Testis (tissue), 2 donors: Measurements from ENCODE around the gene SKI.

Source experiments
- POLR2A ChIP-seq: fragments of 450-650 bp; IDR thresholded peaks from one replicate; pipeline ENCODE4 v1.6.1; 2017; ENCODE audit warnings: antibody characterized with exemption, mild to moderate bottlenecking, moderate library complexity
- TF ChIP-seq, protein P1 (sequence below), 3 experiments: fragments of 450-650 bp in 2 of 3; fragments of 200-600 bp in 1 of 3; sonication (generic) in 1 of 3; IDR thresholded peaks; one replicate each; pipeline ENCODE4 v1.5.1; 2016 to 2019; ENCODE audit warnings: antibody characterized with exemption in 3 of 3, mild to moderate bottlenecking in 2 of 3, moderate library complexity in 1 of 3

DNA sequence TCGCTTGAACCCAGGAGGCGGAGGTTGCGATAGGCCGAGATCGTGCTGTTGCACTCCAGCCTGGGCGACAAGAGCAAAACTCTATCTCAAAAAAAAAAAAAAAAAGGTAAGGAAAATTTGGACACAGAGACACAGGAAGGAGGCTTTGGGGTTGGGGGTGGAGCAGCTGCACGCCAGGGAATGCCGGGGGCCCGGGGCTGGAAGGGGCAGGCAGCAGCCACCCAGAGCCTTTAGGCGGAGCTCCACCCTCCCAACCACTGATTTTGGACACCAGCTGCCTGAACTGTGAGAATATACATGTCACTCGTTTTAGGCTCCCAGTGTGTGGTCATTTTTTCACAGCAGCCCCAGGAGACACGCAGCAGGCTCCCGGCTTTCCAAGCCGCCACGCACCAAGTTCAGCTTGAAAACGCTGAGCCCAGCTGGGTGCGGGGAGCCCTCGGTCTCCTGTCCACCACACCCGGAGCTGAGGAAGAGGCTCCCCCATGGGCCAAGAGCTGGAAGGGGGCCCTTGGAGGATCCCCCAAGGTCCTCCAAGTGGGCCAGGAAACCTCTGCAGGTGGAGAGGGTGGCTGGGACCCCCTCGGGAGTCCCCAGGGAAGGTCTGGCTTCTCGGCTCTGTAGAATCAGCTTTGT lies 27.7 kb upstream of the SKI start:
- TF ChIP-seq, protein P1, sequence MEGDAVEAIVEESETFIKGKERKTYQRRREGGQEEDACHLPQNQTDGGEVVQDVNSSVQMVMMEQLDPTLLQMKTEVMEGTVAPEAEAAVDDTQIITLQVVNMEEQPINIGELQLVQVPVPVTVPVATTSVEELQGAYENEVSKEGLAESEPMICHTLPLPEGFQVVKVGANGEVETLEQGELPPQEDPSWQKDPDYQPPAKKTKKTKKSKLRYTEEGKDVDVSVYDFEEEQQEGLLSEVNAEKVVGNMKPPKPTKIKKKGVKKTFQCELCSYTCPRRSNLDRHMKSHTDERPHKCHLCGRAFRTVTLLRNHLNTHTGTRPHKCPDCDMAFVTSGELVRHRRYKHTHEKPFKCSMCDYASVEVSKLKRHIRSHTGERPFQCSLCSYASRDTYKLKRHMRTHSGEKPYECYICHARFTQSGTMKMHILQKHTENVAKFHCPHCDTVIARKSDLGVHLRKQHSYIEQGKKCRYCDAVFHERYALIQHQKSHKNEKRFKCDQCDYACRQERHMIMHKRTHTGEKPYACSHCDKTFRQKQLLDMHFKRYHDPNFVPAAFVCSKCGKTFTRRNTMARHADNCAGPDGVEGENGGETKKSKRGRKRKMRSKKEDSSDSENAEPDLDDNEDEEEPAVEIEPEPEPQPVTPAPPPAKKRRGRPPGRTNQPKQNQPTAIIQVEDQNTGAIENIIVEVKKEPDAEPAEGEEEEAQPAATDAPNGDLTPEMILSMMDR (IDR thresholded peaks at IDR 0.05), result no peak
- TF ChIP-seq POLR2A, result no peak
